ENCODE data around the gene CACNA2D3. TPM values are rescaled to one million over a fixed set of nuclear protein-coding genes. Genes with fewer than 3 reads are reported as not detected.

The CACNA2D3 gene
- total RNA-seq, 2 experiments from 2014 or later = not detected

DNA sequence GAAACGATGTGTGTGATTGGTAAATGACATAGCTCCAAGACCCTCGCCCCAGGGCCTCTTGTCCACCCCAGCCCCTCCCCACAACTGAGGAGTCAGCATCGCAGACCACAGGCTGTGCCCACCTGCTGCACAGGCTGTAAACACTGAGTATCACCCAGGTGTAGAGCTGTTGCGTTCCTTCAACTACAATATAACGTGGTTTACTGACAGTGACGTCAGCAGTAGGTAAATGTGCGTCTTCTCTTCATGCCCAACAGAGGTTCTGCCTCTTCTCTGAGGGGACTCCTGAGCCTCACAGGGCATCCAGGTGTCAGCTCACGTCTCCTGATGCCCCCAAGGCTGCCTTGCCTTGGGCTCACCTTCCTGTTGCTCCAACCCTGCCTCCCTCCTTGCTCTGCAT, 395.1 kb downstream of the CACNA2D3 start:
- no peaks in the 10 kb centered on the region for H3K27me3 Mint-ChIP-seq
- no peaks in the 10 kb centered on the region for H3K4me1 Mint-ChIP-seq
- no peak for DNase-seq
- no peaks in the 10 kb centered on the region for H3K36me3 Mint-ChIP-seq
- no peaks in the 10 kb centered on the region for H3K9me3 Mint-ChIP-seq
- no peak overlapping the region for H3K27ac Mint-ChIP-seq
- no peak overlapping the region for H3K4me3 Mint-ChIP-seq

DNA sequence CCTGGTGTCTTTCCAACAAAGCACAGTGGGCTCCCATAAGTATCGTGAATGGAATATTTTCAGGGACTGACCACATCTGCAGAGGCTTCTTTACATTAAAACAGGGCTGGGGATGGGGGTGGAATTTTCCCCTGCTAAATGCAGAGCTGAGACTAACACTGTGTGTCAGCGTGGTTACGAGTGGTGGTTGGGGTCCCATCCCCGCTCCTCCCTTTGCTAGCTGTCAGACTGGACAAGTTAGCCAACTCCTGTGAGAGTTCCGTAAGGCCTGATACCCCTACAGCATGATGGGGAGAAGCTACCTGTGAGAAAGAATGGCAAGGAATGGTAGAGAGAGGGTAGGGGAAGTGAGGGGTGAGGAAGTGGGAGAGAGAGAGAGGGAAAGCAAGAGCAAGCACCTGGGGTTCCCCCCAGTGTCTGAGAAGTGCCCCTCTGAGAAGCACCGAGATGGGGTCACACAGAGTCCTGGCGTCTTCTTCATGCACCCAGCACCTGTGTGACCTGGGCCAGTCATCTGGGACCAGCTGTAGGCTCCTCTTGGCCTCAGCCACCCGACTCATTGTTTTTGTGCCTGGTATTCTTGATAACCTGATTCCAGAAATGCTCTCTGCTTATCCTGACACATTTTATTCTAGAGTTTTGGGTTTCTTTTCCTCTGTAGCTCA, 395.8 kb downstream of the CACNA2D3 start:
- Mint-ChIP-seq H3K9me3 (no peaks in the 10 kb centered on the region), H3K4me3 (no peak overlapping the region), H3K27me3 (no peaks in the 10 kb centered on the region), H3K27ac (no peak overlapping the region), H3K36me3 (no peaks in the 10 kb centered on the region), H3K4me1 (no peaks in the 10 kb centered on the region)
- no peak for DNase-seq

DNA sequence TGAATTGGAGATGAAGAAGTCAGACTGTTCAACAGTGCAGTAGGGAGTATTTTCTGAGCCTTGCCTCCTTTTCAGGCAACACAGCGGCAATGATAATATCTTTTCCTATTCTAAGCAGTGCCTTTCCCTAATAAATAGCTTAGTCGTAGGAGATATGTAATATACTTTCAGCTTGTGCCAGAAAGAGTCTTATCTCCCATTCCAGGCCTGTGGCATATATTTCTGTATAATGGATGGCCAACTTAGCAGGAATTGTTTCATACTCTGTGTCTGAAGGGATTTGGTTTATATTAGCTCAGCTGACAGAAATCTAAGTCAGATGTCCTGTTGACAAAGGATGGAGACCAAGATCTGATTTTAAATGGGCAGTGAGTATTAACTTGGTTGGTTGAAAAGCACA, 397.1 kb downstream of the CACNA2D3 start:
- Mint-ChIP-seq H3K27me3 (no peaks in the 10 kb centered on the region), H3K9me3 (peaks cover 3% of the 10 kb centered on the region), H3K27ac (no peak overlapping the region), H3K4me1 (no peaks in the 10 kb centered on the region), H3K36me3 (peaks cover 1% of the 10 kb centered on the region), H3K4me3 (no peak overlapping the region)
- no peak for DNase-seq

DNA sequence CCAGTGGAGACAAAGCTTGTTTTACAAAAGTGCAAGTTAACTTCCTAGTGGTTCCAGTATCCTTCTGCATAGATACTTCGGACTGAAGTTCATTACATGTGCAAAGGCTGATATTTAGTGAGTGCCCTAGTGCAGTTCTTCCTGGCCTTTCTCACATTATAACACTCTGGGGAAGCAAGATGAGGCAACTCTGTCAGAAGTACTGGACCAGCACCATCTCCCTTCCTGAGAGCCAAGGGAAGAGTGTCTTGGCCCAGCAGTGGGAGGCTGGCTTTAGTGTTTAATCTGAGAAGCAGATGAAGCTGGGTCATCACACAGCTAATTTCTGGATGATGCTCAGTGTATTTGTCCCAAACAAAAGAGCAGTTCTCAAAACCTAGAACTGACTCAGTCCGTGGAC, 397.7 kb downstream of the CACNA2D3 start:
- H3K9me3 Mint-ChIP-seq = peaks cover 4% of the 10 kb centered on the region
- no peak overlapping the region for H3K4me3 Mint-ChIP-seq
- no peak overlapping the region for H3K27ac Mint-ChIP-seq
- no peaks in the 10 kb centered on the region for H3K27me3 Mint-ChIP-seq
- no peak for DNase-seq
- H3K4me1 Mint-ChIP-seq = no peaks in the 10 kb centered on the region
- H3K36me3 Mint-ChIP-seq = peaks cover 1% of the 10 kb centered on the region

DNA sequence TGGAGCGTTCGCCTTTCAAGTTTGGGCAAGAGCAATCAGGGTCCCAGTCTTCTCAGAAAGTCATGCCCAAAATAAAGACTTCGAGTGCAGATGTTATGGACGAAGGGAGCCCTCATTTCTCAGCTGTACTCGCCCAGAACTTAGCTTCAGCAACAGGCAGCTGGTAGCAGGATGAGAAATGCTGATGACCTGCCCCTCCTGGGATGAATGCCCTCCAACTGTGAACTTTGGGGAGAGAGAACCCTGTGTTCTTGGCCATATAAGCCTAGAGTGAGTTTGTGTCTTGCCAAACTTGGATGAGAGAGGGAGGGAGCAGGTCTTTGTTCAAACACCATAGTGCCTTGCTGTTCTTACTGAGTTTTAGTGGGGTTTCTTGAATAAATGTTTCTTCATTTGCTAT, 405.2 kb downstream of the CACNA2D3 start:
- Mint-ChIP-seq H3K4me1 (no peaks in the 10 kb centered on the region), H3K27me3 (no peaks in the 10 kb centered on the region), H3K4me3 (no peak overlapping the region), H3K27ac (no peak overlapping the region), H3K9me3 (peaks cover 15% of the 10 kb centered on the region), H3K36me3 (peaks cover 1% of the 10 kb centered on the region)
- no peak for DNase-seq

DNA sequence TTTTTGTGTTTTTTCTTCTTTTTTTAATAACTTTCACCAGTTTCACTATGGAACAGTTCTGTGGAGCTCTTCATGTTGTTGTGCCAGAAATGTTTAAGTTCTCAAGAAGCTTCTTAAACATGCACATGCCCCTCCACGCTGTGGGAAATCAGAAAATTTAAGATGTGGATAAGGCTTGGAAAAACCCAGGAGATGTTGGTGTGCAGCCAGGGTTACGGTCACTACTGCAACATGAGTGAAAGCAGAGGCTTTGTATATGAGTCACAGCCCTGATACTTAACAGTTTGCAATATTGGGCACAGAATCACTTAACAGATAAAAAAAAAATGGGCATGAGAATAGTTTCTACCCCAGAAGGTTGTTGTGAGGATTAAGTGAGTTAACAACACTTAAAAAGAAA, 405.6 kb downstream of the CACNA2D3 start:
- DNase-seq = no peak
- Mint-ChIP-seq H3K36me3 (peaks cover 1% of the 10 kb centered on the region), H3K9me3 (peaks cover 15% of the 10 kb centered on the region), H3K4me1 (no peaks in the 10 kb centered on the region), H3K27ac (no peak overlapping the region), H3K27me3 (no peaks in the 10 kb centered on the region), H3K4me3 (no peak overlapping the region)

DNA sequence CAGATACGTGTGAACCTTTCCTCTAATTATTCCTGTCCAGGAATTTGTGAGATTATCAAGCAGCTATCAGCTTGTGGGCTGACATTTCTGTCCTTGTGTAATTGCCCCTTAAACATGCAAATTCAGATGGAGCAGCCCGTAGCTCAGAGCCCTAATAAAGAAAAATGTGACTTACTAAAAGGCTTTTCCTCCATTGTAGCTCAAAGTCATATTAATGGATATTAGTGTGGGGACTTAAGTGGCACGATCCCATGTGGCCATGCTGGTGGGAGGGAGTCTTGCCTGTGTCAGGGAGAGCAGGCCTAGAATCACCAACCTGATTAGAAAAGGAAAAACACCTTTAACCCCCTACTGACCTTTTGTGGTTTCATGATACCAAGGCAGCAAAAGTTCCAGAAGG, 406.3 kb downstream of the CACNA2D3 start:
- Mint-ChIP-seq H3K4me3 (no peak overlapping the region), H3K36me3 (peaks cover 1% of the 10 kb centered on the region), H3K4me1 (no peaks in the 10 kb centered on the region), H3K27ac (no peak overlapping the region), H3K9me3 (peaks cover 15% of the 10 kb centered on the region), H3K27me3 (no peaks in the 10 kb centered on the region)
- DNase-seq = no peak

DNA sequence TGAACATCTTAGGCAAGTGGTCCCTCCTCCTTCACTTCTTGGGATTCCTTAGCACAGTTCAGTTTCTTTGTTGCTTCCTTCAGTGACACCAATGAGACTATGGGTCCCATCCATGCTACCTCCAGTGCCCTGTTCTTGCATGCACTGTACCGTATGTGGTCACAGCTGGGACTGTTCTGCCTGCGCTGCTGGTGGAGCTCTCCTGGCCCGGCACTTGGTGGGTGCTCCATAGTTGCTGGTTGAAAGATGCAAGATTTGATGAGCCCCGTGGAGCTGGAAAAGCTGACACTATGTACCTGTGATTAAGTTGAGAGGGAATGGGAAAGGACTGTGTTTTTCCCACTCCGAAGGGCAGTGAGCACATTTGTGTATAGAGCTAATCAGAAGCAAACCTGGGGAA, 407.7 kb downstream of the CACNA2D3 start:
- H3K9me3 Mint-ChIP-seq = peaks cover 11% of the 10 kb centered on the region
- H3K36me3 Mint-ChIP-seq = no peaks in the 10 kb centered on the region
- H3K27ac Mint-ChIP-seq = no peak overlapping the region
- no peaks in the 10 kb centered on the region for H3K4me1 Mint-ChIP-seq
- peaks cover 6% of the 10 kb centered on the region for H3K27me3 Mint-ChIP-seq
- no peak overlapping the region for H3K4me3 Mint-ChIP-seq
- DNase-seq = no peak

DNA sequence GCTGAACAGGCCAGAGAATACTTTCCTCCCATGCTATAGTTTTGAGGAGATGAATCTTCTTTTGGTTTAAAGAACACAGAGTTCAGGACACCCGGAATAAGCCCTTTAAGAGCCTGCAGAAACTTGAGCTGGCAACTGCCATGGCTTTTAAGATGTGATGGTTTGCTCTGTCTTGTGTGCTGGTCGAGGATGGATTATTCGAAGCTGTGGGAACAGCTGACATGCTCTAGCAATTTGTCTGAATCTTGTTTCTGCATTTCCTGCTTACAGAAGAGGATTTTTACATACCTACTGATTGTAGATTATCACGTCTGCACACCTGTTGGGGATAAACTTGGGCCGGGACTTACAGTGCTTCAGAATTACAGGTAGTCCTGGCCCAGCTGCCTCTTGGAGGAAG, 408.6 kb downstream of the CACNA2D3 start:
- Mint-ChIP-seq H3K36me3 (no peaks in the 10 kb centered on the region), H3K9me3 (peaks cover 6% of the 10 kb centered on the region), H3K4me3 (no peak overlapping the region)

DNA sequence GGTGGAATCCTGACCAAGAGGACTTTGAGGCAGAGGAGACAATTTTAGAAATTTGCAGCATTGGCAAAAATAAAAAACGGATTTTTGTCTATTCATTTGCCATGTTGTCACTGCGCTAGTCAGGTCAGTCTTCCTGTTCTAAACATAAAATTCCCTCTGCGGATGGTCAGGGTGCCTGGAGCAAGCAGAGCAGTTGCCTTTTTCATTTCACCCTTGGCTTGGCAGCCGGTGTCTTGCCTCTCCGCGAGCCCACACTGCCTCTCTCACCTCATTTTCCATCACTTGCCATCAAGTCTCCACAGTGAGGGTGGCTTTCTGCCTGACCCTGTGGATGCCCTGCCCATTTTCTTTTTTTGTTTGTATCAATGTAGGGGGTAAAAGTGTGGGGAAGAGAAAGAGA, 409.4 kb downstream of the CACNA2D3 start:
- Mint-ChIP-seq H3K36me3 (no peaks in the 10 kb centered on the region), H3K27me3 (peaks cover 6% of the 10 kb centered on the region), H3K9me3 (peaks cover 2% of the 10 kb centered on the region), H3K27ac (no peak overlapping the region), H3K4me3 (no peak overlapping the region), H3K4me1 (no peaks in the 10 kb centered on the region)
- DNase-seq = no peak

More for the DNA sequence above, 408.6 kb downstream of the CACNA2D3 start:
- H3K4me1 Mint-ChIP-seq = no peaks in the 10 kb centered on the region
- H3K27me3 Mint-ChIP-seq = peaks cover 6% of the 10 kb centered on the region
- no peak overlapping the region for H3K27ac Mint-ChIP-seq
- no peak for DNase-seq

DNA sequence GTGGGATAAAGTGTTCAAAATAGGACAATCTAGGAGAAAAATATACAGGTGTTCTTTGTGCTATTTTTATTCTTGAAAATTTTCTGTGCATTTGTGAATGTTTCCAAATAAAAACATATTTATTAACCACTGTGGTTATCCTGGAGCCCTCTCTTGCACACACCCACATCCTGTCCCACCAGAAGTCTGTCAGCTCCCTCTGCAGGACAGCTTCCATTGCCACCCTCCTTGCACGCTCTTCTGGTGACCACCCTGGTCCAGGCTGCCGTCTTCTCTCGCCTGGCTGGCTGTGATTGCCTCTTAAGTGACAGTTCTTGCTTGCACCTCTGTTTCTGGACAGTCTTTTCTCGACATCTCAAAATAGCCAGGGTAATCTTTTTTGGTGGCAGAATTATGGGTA, 411.5 kb downstream of the CACNA2D3 start:
- Mint-ChIP-seq H3K36me3 (no peaks in the 10 kb centered on the region), H3K27ac (no peak overlapping the region), H3K9me3 (no peaks in the 10 kb centered on the region), H3K27me3 (peaks cover 6% of the 10 kb centered on the region), H3K4me1 (no peaks in the 10 kb centered on the region), H3K4me3 (no peak overlapping the region)
- DNase-seq = no peak

DNA sequence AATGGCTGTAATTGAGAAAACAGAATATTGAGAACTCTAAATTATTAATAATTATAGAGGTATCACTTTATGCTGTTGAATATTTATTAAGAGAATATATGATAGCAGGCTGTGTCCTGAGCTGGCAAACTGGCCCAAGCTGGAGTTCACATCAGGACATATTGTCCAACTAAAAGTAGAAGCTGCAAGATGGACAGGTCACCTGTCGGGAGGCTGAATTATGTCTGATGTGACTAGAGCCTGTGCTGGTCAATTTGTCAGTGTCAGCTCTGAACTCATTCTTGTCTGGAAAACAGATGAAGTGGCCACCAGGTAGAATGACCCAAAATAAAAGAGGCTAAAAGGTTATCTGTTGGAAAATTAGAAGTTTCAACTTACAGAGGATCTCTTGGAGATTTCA, 413.3 kb downstream of the CACNA2D3 start:
- no peaks in the 10 kb centered on the region for H3K36me3 Mint-ChIP-seq
- DNase-seq = no peak
- H3K4me3 Mint-ChIP-seq = no peak overlapping the region

DNA sequence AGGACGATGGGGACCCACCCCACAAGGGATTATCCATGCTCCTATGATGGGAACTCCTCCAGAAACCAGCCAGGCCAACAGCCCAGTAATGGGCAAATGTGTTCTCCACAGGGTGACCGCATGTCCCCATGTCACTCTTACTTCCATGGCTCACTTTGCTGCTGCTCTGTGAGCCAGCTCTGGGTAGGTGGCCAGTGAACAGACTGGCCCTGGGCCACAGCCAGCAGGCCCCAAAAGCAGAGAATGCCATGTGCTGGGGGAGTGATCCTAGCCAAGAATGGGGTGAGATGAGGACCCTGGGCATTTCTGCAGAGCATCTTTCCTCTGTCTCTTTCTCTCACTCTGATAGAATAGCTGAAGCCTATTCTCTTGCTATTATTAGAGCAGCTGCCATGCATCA, 414.1 kb downstream of the CACNA2D3 start:
- no peak overlapping the region for H3K4me3 Mint-ChIP-seq
- H3K27me3 Mint-ChIP-seq = peaks cover 6% of the 10 kb centered on the region
- no peaks in the 10 kb centered on the region for H3K4me1 Mint-ChIP-seq
- no peaks in the 10 kb centered on the region for H3K36me3 Mint-ChIP-seq
- DNase-seq = no peak
- no peaks in the 10 kb centered on the region for H3K9me3 Mint-ChIP-seq
- no peak overlapping the region for H3K27ac Mint-ChIP-seq

More for the DNA sequence above, 413.3 kb downstream of the CACNA2D3 start:
- no peak overlapping the region for H3K27ac Mint-ChIP-seq
- no peaks in the 10 kb centered on the region for H3K9me3 Mint-ChIP-seq
- no peaks in the 10 kb centered on the region for H3K4me1 Mint-ChIP-seq
- H3K27me3 Mint-ChIP-seq = peaks cover 6% of the 10 kb centered on the region

DNA sequence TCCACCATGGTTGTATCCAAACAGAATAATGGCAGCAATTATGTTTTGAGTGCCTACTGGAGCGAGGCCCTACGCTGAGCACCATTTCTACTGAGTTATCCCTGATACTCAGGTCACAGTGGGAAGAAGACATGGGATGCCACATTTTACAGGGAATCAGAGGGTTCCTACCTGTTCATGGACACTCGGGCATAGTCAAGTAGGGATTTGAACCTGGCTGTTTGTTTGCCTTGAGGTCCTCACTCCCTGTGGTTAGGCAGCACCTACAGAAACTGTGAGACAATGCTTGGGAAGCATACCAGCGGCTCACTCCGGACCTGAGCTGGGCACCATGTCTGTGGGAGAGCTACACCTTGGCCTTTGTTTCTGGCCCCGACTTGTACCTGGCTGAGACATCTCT, 415.2 kb downstream of the CACNA2D3 start:
- H3K9me3 Mint-ChIP-seq = no peaks in the 10 kb centered on the region
- no peak for DNase-seq
- no peaks in the 10 kb centered on the region for H3K4me1 Mint-ChIP-seq
- no peak overlapping the region for H3K4me3 Mint-ChIP-seq
- H3K27ac Mint-ChIP-seq = no peak overlapping the region
- H3K36me3 Mint-ChIP-seq = no peaks in the 10 kb centered on the region
- peaks cover 6% of the 10 kb centered on the region for H3K27me3 Mint-ChIP-seq

DNA sequence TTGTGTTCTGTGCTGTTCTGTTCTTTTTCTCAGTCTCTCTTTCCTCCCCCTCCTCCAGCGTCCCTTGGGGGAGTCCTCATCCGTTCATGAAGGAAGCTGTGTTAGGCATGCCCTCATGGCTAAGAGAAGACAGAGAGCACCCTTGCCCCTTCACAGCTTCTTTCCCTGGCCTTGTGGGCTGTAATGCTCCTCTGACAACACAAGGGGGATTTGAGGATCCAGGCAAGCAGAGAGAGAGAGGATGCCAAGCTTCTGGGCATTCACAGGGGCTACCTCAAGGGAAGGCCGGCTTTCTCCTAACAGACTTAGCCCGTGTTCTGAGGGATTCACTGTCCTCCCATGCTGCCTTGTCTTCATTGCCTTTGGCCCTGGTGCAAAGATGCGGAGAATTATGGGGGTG, 416.0 kb downstream of the CACNA2D3 start:
- peaks cover 6% of the 10 kb centered on the region for H3K27me3 Mint-ChIP-seq
- no peak overlapping the region for H3K27ac Mint-ChIP-seq
- no peaks in the 10 kb centered on the region for H3K9me3 Mint-ChIP-seq
- H3K4me1 Mint-ChIP-seq = no peaks in the 10 kb centered on the region
- H3K36me3 Mint-ChIP-seq = no peaks in the 10 kb centered on the region
- no peak overlapping the region for H3K4me3 Mint-ChIP-seq
- DNase-seq = no peak

DNA sequence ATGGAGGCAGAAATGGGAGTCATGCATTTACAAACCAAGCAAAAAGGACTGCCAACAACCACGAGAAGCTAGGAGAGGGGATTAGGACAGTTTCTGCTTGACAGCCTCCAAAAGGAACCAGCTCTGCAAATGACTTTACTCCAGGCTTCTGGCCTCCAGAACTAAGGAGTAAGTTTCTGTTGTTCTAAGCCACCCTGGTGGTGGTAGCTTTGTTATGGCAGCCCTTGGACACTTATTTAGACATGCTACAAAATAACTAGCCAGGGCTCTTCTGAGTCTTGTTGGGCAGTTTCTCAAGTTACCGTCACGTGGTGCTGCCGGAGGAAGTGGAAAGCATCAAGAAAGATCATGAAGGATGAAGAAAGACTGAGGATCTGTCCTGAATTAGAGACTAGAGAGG, 419.0 kb downstream of the CACNA2D3 start:
- Mint-ChIP-seq H3K27me3 (no peaks in the 10 kb centered on the region), H3K27ac (no peak overlapping the region)

More for the DNA sequence above, 419.0 kb downstream of the CACNA2D3 start:
- Mint-ChIP-seq H3K36me3 (no peaks in the 10 kb centered on the region), H3K9me3 (no peaks in the 10 kb centered on the region), H3K4me1 (no peaks in the 10 kb centered on the region), H3K4me3 (no peak overlapping the region)
- DNase-seq = no peak
